HCT116 (cell line): Measurements from ENCODE around the gene CRIP1. TPM values are rescaled to one million over a fixed set of nuclear protein-coding genes. Genes with fewer than 3 reads are reported as not detected.

ENCODE experiments used
- ATAC-seq: fragments of 200-7000 bp; cut with Tn5 transposase; 2 replicates; pipeline ENCODE4 v1.9.1; 2020; ENCODE audit warnings: mild to moderate bottlenecking, moderate library complexity
- BruUV-seq: library from RNA; stranded (reverse); fragments of 400-500 nt; replicated peaks from 2 replicates; lab custom pipeline; 2021; lab: Mats Ljungman, UMichigan
- CTCF ChIA-PET: fragments of 300-600 bp; sonication (Branson Sonifier 250); formaldehyde crosslinking; loops from one replicate; lab custom pipeline; 2021; ENCODE audit warnings: antibody characterized with exemption; lab: Charles Lee
- POLR2A ChIA-PET: fragments of 300-600, 350-600 bp; sonication (Branson Sonifier 250); formaldehyde crosslinking; loops from one replicate; lab custom pipeline; 2021; ENCODE audit warnings: antibody characterized with exemption; lab: Charles Lee
- RAD21 ChIA-PET, 2 experiments: fragments of 300-600 bp; sonication (Branson Sonifier 250); formaldehyde crosslinking; loops; one replicate each; lab custom pipeline; 2023; ENCODE audit warnings: low total read pairs in 2 of 2; ENCODE audit not compliant: uncharacterized antibody in 2 of 2, unreplicated experiment in 2 of 2, low non-redundant PET in 1 of 2; lab: Charles Lee
- DNase-seq: peaks from one replicate; pipeline ENCODE4 v3.0.0-alpha.2; 2010; ENCODE audit warnings: low read depth, low spot score
- H2AFZ ChIP-seq: fragments of 200-600 bp; shearing (Covaris generic), sonication (generic); 2 replicates; pipeline ENCODE4 v1.6.1; 2017; ENCODE audit warnings: low read depth, mixed run types, mixed read lengths, antibody characterized with exemption, low read length; ENCODE audit not compliant: poor library complexity, severe bottlenecking
- H3K27ac ChIP-seq: 2 replicates; pipeline ENCODE4 v1.5.1; 2012; ENCODE audit warnings: low read depth, low read length
- H3K27me3 ChIP-seq: fragments of 200-600 bp; sonication (generic); 2 replicates; pipeline ENCODE4 v1.6.1; 2016; ENCODE audit warnings: mixed run types, low read length, mixed read lengths; ENCODE audit not compliant: insufficient read depth
- H3K36me3 ChIP-seq, 2 experiments: fragments of 200-500 bp in 1 of 2; fragments of 200-600 bp in 1 of 2; sonication (Bioruptor generic) in 1 of 2; sonication (generic) in 1 of 2; 2 replicates each; pipeline versions ENCODE4 v1.5.1 to v1.6.1; 2014 to 2016; ENCODE audit warnings: low read length in 2 of 2, inconsistent platforms in 1 of 2, mixed read lengths in 1 of 2, mixed run types in 1 of 2; ENCODE audit not compliant: insufficient read depth in 2 of 2, control insufficient read depth in 1 of 2
- H3K4me1 ChIP-seq, 2 experiments: fragments of 200-600 bp in 1 of 2; sonication (generic) in 1 of 2; 2 replicates each; pipeline versions ENCODE4 v1.5.1 to v1.6.1; 2012 to 2017; ENCODE audit warnings: low read length in 2 of 2, inconsistent platforms in 1 of 2, mild to moderate bottlenecking in 1 of 2, mixed read lengths in 1 of 2, mixed run types in 1 of 2, moderate library complexity in 1 of 2; ENCODE audit not compliant: insufficient read depth in 2 of 2, control insufficient read depth in 1 of 2
- H3K4me2 ChIP-seq: fragments of 200-600 bp; sonication (generic); 2 replicates; pipeline ENCODE4 v1.6.1; 2017; ENCODE audit warnings: mixed run types, low read length, mixed read lengths
- H3K4me3 ChIP-seq, 2 experiments: fragments of 200-600 bp in 1 of 2; sonication (generic) in 1 of 2; replicated peaks in 1 of 2; 2 replicates each; pipeline ENCODE4 v1.5.1; 2011 to 2016; ENCODE audit warnings: low read length in 2 of 2, control low read depth in 1 of 2, low read depth in 1 of 2, mild to moderate bottlenecking in 1 of 2, mixed read lengths in 1 of 2, mixed run types in 1 of 2
- H3K79me2 ChIP-seq: fragments of 200-600 bp; sonication (generic); 2 replicates; pipeline ENCODE4 v1.6.1; 2017; ENCODE audit warnings: mild to moderate bottlenecking, mixed run types, low read length, moderate library complexity, mixed read lengths; ENCODE audit not compliant: insufficient read depth
- H3K9ac ChIP-seq: fragments of 200-600 bp; sonication (generic); 2 replicates; pipeline ENCODE4 v1.6.1; 2016; ENCODE audit warnings: low read length, mixed read lengths
- H3K9me2 ChIP-seq: fragments of 200-600 bp; sonication (generic), shearing (Covaris generic); 2 replicates; pipeline ENCODE4 v1.6.1; 2017; ENCODE audit warnings: mixed run types, mild to moderate bottlenecking, moderate library complexity; ENCODE audit not compliant: insufficient read depth
- H3K9me3 ChIP-seq, 2 experiments: fragments of 200-500 bp in 1 of 2; fragments of 200-600 bp in 1 of 2; sonication (Bioruptor generic) in 1 of 2; sonication (generic) in 1 of 2; 2 replicates each; pipeline ENCODE4 v1.6.1; 2014 to 2017; ENCODE audit warnings: low read length in 2 of 2, mixed read lengths in 2 of 2, inconsistent platforms in 1 of 2, low read depth in 1 of 2, mild to moderate bottlenecking in 1 of 2, mixed run types in 1 of 2, moderate library complexity in 1 of 2; ENCODE audit not compliant: control insufficient read depth in 1 of 2, insufficient read depth in 1 of 2
- H4K20me1 ChIP-seq: fragments of 200-600 bp; sonication (generic), shearing (Covaris generic); 2 replicates; pipeline ENCODE4 v1.6.1; 2017; ENCODE audit warnings: mixed run types, mild to moderate bottlenecking, moderate library complexity; ENCODE audit not compliant: insufficient read depth
- CBX3 ChIP-seq: IDR thresholded peaks from 2 replicates; pipeline ENCODE4 v1.6.1; 2012; ENCODE audit warnings: low read depth
- EGR1 ChIP-seq: IDR thresholded peaks from 2 replicates; pipeline ENCODE4 v1.6.1; 2012; ENCODE audit warnings: low read depth
- ELF1 ChIP-seq: IDR thresholded peaks from 2 replicates; pipeline ENCODE4 v1.6.1; 2012; ENCODE audit warnings: low read depth, borderline replicate concordance
- EZH2 ChIP-seq: fragments of 200-600 bp; sonication (generic); IDR thresholded peaks from 2 replicates; pipeline ENCODE4 v1.6.1; 2017; ENCODE audit warnings: antibody characterized with exemption, mixed run types
- EZH2phosphoT487 ChIP-seq: fragments of 200-600 bp; IDR thresholded peaks from 2 replicates; pipeline ENCODE4 v1.6.1; 2018; ENCODE audit warnings: antibody characterized with exemption, borderline replicate concordance
- JUND ChIP-seq: IDR thresholded peaks from 2 replicates; pipeline ENCODE4 v1.6.1; 2012
- POLR2A ChIP-seq: IDR thresholded peaks from 2 replicates; pipeline ENCODE4 v1.7.0; 2011; ENCODE audit warnings: borderline replicate concordance; ENCODE audit not compliant: insufficient read depth, insufficient read length; ENCODE audit errors: extremely low read depth
- POLR2AphosphoS5 ChIP-seq: IDR thresholded peaks from 2 replicates; pipeline ENCODE4 v1.6.1; 2011; ENCODE audit warnings: mild to moderate bottlenecking, low read depth, low read length, moderate library complexity
- SIN3A ChIP-seq: IDR thresholded peaks from 2 replicates; pipeline ENCODE4 v1.6.1; 2012; ENCODE audit warnings: low read depth
- SP1 ChIP-seq: IDR thresholded peaks from 2 replicates; pipeline ENCODE4 v1.6.1; 2012; ENCODE audit warnings: low read depth
- SRF ChIP-seq: IDR thresholded peaks from 2 replicates; pipeline ENCODE4 v1.6.1; 2012; ENCODE audit warnings: low read depth
- YY1 ChIP-seq: IDR thresholded peaks from 2 replicates; pipeline ENCODE4 v1.6.1; 2011; ENCODE audit warnings: low read length, low read depth, moderate library complexity, mild to moderate bottlenecking; ENCODE audit not compliant: insufficient replicate concordance; ENCODE audit errors: extremely low read depth
- ZFX ChIP-seq: fragments of 450-650 bp; IDR thresholded peaks from 2 replicates; pipeline ENCODE4 v1.6.1; 2017
- ZNF274 ChIP-seq: fragments of 200-500 bp; sonication (Bioruptor generic); IDR thresholded peaks from 2 replicates; pipeline ENCODE4 v1.6.1; 2014; ENCODE audit warnings: mild to moderate bottlenecking, low read depth, low read length, inconsistent platforms
- intact Hi-C: fragments of 100-400 bp; cut with micrococcal nuclease; formaldehyde crosslinking; loops from 2 replicates; pipeline ENCODE4 v1.10.0; 2022
- total RNA-seq: library from RNA; stranded (reverse); gene quantifications from one replicate; pipeline ENCODE4 v1.2.1, GENCODE V29; 2021; ENCODE audit not compliant: unreplicated experiment
- TF ChIP-seq, protein P1 (sequence below): IDR thresholded peaks from 2 replicates; pipeline ENCODE4 v1.6.1; 2012
- TF ChIP-seq, protein P2 (sequence below): IDR thresholded peaks from 2 replicates; pipeline ENCODE4 v1.6.1; 2011; ENCODE audit warnings: mild to moderate bottlenecking, low read length, moderate library complexity; ENCODE audit not compliant: insufficient replicate concordance; ENCODE audit errors: extremely low read depth
- TF ChIP-seq, protein P3 (sequence below), 3 experiments: fragments of 200-600 bp in 1 of 3; sonication (generic) in 1 of 3; IDR thresholded peaks in 2 of 3; conservative IDR thresholded peaks in 1 of 3; 2 replicates each; pipeline ENCODE4 v1.5.1; 2012 to 2017; ENCODE audit warnings: low read depth in 2 of 3, low read length in 2 of 3, antibody characterized with exemption in 1 of 3, borderline replicate concordance in 1 of 3, control low read depth in 1 of 3, mild to moderate bottlenecking in 1 of 3, mixed read lengths in 1 of 3, mixed run types in 1 of 3, moderate library complexity in 1 of 3; ENCODE audit not compliant: insufficient read depth in 1 of 3

The CRIP1 gene
- total RNA-seq, 1 experiment from 2014 or later: 260 TPM

DNA sequence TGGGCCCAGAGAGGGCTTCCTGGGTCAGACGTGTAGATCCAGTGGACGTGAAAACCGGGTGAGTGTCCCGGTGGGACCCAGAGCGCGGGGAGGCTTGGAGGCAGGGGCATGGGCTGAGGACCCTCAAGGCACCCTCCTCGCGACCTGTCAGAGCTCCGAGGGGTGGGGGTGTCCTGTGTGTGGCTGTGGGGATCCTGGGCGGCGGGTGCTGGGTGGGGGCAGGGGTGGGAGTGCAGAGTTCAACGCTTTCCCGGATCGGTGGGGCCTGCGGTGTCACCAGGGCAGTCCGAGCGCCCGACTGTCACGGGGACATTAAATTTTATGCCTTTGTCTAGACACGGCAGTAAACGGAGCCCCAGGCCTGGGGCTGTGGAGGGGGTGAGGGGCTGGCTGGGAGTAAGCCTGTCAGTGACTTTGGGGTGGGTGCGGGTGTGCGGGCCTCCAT, 40.7 kb downstream of the CRIP1 start:
- Histone ChIP-seq H3K4me2 (peak overlapping the region; percentile 84), H3K9me2 (no peaks in the 10 kb centered on the region), H3K36me3 (no peaks in the 10 kb centered on the region), H3K4me3 (peak overlapping the region; percentile 49 to 62), H3K27ac (peak overlapping the region; percentile 49; the same call in 1 of the 2 replicates), H3K9ac (peak overlapping the region; percentile 75), H3K4me1 (peaks cover 8 to 23% of the 10 kb centered on the region in 2 experiments; a peak in 3 of 4 replicates), H4K20me1 (no peaks in the 10 kb centered on the region), H3K27me3 (no peaks in the 10 kb centered on the region), H3K79me2 (no peaks in the 10 kb centered on the region), H3K9me3 (no peaks in the 10 kb centered on the region), H2AFZ (no peak overlapping the region)
- DNase-seq: no peak
- BruUV-seq: no TSS peak
- ChIA-PET RAD21 (no interaction called here), CTCF (interaction anchor here (1.1 kb wide), 1 partner anchor 157 kb away, joined by 3 read pairs; no protein-coding TSS in a partner anchor), POLR2A (no interaction called here)
- intact Hi-C loops: loop anchor here (5.0 kb wide), 1 partner anchor 35 kb away; the partner anchor contains the start of gene TEDC1
- ATAC-seq: no peak
- TF ChIP-seq, protein P1, sequence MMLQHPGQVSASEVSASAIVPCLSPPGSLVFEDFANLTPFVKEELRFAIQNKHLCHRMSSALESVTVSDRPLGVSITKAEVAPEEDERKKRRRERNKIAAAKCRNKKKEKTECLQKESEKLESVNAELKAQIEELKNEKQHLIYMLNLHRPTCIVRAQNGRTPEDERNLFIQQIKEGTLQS: no peak
- no peak for TF ChIP-seq POLR2A
- TF ChIP-seq ZNF274: no peak
- TF ChIP-seq SIN3A: no peak
- TF ChIP-seq SRF: no peak
- no peak for TF ChIP-seq SP1
- TF ChIP-seq JUND: no peak
- no peak for TF ChIP-seq EGR1
- TF ChIP-seq, protein P2, sequence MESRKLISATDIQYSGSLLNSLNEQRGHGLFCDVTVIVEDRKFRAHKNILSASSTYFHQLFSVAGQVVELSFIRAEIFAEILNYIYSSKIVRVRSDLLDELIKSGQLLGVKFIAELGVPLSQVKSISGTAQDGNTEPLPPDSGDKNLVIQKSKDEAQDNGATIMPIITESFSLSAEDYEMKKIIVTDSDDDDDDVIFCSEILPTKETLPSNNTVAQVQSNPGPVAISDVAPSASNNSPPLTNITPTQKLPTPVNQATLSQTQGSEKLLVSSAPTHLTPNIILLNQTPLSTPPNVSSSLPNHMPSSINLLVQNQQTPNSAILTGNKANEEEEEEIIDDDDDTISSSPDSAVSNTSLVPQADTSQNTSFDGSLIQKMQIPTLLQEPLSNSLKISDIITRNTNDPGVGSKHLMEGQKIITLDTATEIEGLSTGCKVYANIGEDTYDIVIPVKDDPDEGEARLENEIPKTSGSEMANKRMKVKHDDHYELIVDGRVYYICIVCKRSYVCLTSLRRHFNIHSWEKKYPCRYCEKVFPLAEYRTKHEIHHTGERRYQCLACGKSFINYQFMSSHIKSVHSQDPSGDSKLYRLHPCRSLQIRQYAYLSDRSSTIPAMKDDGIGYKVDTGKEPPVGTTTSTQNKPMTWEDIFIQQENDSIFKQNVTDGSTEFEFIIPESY: no peak
- TF ChIP-seq, protein P3, sequence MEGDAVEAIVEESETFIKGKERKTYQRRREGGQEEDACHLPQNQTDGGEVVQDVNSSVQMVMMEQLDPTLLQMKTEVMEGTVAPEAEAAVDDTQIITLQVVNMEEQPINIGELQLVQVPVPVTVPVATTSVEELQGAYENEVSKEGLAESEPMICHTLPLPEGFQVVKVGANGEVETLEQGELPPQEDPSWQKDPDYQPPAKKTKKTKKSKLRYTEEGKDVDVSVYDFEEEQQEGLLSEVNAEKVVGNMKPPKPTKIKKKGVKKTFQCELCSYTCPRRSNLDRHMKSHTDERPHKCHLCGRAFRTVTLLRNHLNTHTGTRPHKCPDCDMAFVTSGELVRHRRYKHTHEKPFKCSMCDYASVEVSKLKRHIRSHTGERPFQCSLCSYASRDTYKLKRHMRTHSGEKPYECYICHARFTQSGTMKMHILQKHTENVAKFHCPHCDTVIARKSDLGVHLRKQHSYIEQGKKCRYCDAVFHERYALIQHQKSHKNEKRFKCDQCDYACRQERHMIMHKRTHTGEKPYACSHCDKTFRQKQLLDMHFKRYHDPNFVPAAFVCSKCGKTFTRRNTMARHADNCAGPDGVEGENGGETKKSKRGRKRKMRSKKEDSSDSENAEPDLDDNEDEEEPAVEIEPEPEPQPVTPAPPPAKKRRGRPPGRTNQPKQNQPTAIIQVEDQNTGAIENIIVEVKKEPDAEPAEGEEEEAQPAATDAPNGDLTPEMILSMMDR (IDR thresholded peaks at IDR 0.05 in 2 of 3, conservative IDR thresholded peaks at IDR 0.05 in 1 of 3; ENCODE audit: borderline replicate concordance in 1 of 3, insufficient read depth in 1 of 3, low read depth in 2 of 3, low read length in 2 of 3): no peak
- TF ChIP-seq ZFX: no peak
- no peak for TF ChIP-seq EZH2
- no peak for TF ChIP-seq EZH2phosphoT487
- TF ChIP-seq CBX3: no peak
- no peak for TF ChIP-seq YY1
- TF ChIP-seq POLR2AphosphoS5: no peak
- TF ChIP-seq ELF1: no peak
